Calu3 (cell line): ENCODE results near the gene LRMDA. TPM values are rescaled to one million over a fixed set of nuclear protein-coding genes. Genes with fewer than 3 reads are reported as not detected.

ENCODE experiments used
- BruUV-seq: library from RNA; stranded (reverse); fragments of 400-500 nt; replicated peaks from 2 replicates; lab custom pipeline; 2021; lab: Mats Ljungman, UMichigan
- CTCF ChIA-PET: fragments of 300-600 bp; sonication (Branson Sonifier 250); formaldehyde crosslinking; loops from one replicate; lab custom pipeline; 2022; ENCODE audit warnings: antibody characterized with exemption; lab: Charles Lee
- DNase-seq: peaks from one replicate; pipeline ENCODE4 v3.0.0; 2022
- H3K27ac Mint-ChIP-seq: one replicate; pipeline ENCODE4 v1.8.0; 2022; ENCODE audit warnings: mixed read lengths; ENCODE audit not compliant: unreplicated experiment
- H3K27me3 Mint-ChIP-seq: one replicate; pipeline ENCODE4 v1.8.0; 2022; ENCODE audit warnings: mixed read lengths; ENCODE audit not compliant: unreplicated experiment
- H3K36me3 Mint-ChIP-seq: one replicate; pipeline ENCODE4 v1.8.0; 2022; ENCODE audit warnings: mild to moderate bottlenecking, moderate library complexity, mixed read lengths; ENCODE audit not compliant: insufficient read depth, unreplicated experiment
- H3K4me1 Mint-ChIP-seq: one replicate; pipeline ENCODE4 v1.8.0; 2022; ENCODE audit warnings: mild to moderate bottlenecking, low read depth, mixed read lengths; ENCODE audit not compliant: unreplicated experiment
- H3K4me3 Mint-ChIP-seq: one replicate; pipeline ENCODE4 v1.8.0; 2022; ENCODE audit warnings: mild to moderate bottlenecking, low read depth, moderate library complexity, mixed read lengths; ENCODE audit not compliant: unreplicated experiment
- H3K9me3 Mint-ChIP-seq: one replicate; pipeline ENCODE4 v1.8.0; 2022; ENCODE audit warnings: low read depth, mixed read lengths; ENCODE audit not compliant: unreplicated experiment
- CTCF ChIP-seq: fragments of 200-600 bp; IDR thresholded peaks from one replicate; pipeline ENCODE4 v1.8.0; 2022; ENCODE audit warnings: antibody characterized with exemption; ENCODE audit not compliant: unreplicated experiment
- intact Hi-C: fragments of 100-400 bp; cut with micrococcal nuclease; formaldehyde crosslinking; loops from one replicate; pipeline ENCODE4 v1.10.0; 2022; ENCODE audit not compliant: unreplicated experiment
- total RNA-seq: library from RNA; stranded (reverse); gene quantifications from 2 replicates; pipeline ENCODE4 v1.2.3, GENCODE V29; 2022

The LRMDA gene
- total RNA-seq, 1 experiment from 2014 or later, result 7.6 TPM

- no peaks in the 10 kb centered on the region for H3K27me3 Mint-ChIP-seq
- intact Hi-C loops, result no loop called here
- CTCF ChIA-PET, result interaction anchor here (0.7 kb wide), 1 partner anchor 890 kb away, joined by 3 read pairs; no protein-coding TSS in a partner anchor
Observed at GRCh38 chr10:75424571-75424970, 6.9 kb upstream of the LRMDA start.

GRCh38 chr10:75425291-75426079 is 5.9 kb upstream of the LRMDA start:
- DNase-seq, result no peak
- Mint-ChIP-seq H3K36me3 (no peaks in the 10 kb centered on the region), H3K27ac (no peak overlapping the region), H3K4me1 (peaks cover 23% of the 10 kb centered on the region), H3K27me3 (no peaks in the 10 kb centered on the region), H3K4me3 (no peak overlapping the region), H3K9me3 (no peaks in the 10 kb centered on the region)
- no peak for TF ChIP-seq CTCF
- BruUV-seq, result no TSS peak
- CTCF ChIA-PET, result no interaction called here
- intact Hi-C loops, result no loop called here

More at GRCh38 chr10:75424571-75424970, 6.9 kb upstream of the LRMDA start:
- no peaks in the 10 kb centered on the region for H3K36me3 Mint-ChIP-seq
- no peak for TF ChIP-seq CTCF
- H3K4me1 Mint-ChIP-seq, result peaks cover 15% of the 10 kb centered on the region
- BruUV-seq, result no TSS peak
- DNase-seq, result no peak
- H3K9me3 Mint-ChIP-seq, result no peaks in the 10 kb centered on the region
- no peak overlapping the region for H3K27ac Mint-ChIP-seq
- H3K4me3 Mint-ChIP-seq, result no peak overlapping the region

- intact Hi-C loops, result no loop called here
- no peak for DNase-seq
- no peak overlapping the region for H3K27ac Mint-ChIP-seq
- no peak for TF ChIP-seq CTCF
- H3K4me1 Mint-ChIP-seq, result peaks cover 27% of the 10 kb centered on the region
- no peaks in the 10 kb centered on the region for H3K27me3 Mint-ChIP-seq
- H3K4me3 Mint-ChIP-seq, result no peak overlapping the region
- H3K36me3 Mint-ChIP-seq, result peaks cover 8% of the 10 kb centered on the region
- H3K9me3 Mint-ChIP-seq, result no peaks in the 10 kb centered on the region
- CTCF ChIA-PET, result no interaction called here
- no TSS peak for BruUV-seq
Observed at GRCh38 chr10:75426880-75427279, 4.5 kb upstream of the LRMDA start.

- H3K36me3 Mint-ChIP-seq, result peaks cover 16% of the 10 kb centered on the region
- BruUV-seq, result no TSS peak
- peaks cover 27% of the 10 kb centered on the region for H3K4me1 Mint-ChIP-seq
- intact Hi-C loops, result no loop called here
- no peak for TF ChIP-seq CTCF
- H3K27me3 Mint-ChIP-seq, result peaks cover 9% of the 10 kb centered on the region
- no peak overlapping the region for H3K27ac Mint-ChIP-seq
- DNase-seq, result no peak
- no peaks in the 10 kb centered on the region for H3K9me3 Mint-ChIP-seq
- CTCF ChIA-PET, result no interaction called here
- no peak overlapping the region for H3K4me3 Mint-ChIP-seq
Observed at GRCh38 chr10:75427951-75428350, 3.5 kb upstream of the LRMDA start.
